ENCODE results near the gene ITPK1. TPM values are rescaled to one million over a fixed set of nuclear protein-coding genes. Genes with fewer than 3 reads are reported as not detected.

The ITPK1 gene
- total RNA-seq, 1 experiment from 2014 or later, result 88.6 TPM

DNA sequence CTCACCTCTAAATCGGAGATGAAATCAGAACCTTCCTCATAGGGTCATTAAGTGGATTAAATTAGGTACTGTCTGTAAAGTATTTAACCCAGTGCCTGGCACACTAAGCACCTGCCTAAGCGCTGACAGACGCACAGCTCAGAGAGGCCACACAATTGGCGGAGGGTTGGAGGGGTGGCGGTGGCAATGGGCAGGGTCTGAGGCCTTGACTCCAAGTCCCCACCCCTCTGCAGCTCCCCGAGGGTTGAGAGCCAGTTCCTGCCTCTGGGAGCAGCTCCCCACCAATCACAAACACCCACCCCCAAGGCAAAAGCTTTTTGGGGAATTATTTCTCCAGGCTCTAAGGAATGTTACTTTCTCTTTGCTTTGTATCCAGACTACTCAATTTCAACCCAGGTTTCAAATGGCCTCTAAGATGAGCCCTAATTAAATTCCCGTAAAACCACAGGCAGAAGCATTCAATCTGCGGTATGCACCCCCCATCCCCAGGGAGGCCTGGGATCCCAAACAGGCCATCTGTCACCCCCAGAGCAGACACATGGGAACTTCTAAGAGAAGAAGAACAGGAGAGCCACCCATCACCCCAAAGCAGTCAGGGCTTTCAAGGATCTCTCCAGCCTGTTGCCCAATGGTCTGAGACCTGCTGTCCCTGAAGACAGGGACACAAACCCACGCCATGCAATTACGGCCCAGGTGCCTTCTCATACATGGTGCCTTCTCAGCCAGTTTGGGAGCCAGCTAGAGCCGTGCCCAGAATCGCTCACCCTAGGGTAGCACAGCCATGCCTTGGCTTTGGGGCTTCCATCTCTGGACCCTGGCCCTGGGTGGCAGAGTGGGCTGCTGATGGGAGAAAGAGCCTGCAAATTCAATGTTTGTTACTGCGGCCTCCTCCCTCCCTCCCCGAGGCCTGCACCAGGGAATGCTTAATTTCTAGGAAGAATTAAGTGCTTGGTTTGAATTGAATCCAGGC lies 126.7 kb downstream of the ITPK1 start:
- BruUV-seq (replicated peaks), result no TSS peak
- intact Hi-C loops (cut with micrococcal nuclease; ENCODE audit: unreplicated experiment), result no loop called here
- no peak for TF ChIP-seq EZH2 (IDR thresholded peaks at IDR 0.05; ENCODE audit: low read depth)
- TF ChIP-seq, protein P1, sequence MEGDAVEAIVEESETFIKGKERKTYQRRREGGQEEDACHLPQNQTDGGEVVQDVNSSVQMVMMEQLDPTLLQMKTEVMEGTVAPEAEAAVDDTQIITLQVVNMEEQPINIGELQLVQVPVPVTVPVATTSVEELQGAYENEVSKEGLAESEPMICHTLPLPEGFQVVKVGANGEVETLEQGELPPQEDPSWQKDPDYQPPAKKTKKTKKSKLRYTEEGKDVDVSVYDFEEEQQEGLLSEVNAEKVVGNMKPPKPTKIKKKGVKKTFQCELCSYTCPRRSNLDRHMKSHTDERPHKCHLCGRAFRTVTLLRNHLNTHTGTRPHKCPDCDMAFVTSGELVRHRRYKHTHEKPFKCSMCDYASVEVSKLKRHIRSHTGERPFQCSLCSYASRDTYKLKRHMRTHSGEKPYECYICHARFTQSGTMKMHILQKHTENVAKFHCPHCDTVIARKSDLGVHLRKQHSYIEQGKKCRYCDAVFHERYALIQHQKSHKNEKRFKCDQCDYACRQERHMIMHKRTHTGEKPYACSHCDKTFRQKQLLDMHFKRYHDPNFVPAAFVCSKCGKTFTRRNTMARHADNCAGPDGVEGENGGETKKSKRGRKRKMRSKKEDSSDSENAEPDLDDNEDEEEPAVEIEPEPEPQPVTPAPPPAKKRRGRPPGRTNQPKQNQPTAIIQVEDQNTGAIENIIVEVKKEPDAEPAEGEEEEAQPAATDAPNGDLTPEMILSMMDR (conservative IDR thresholded peaks at IDR 0.05), result no peak
- Histone ChIP-seq H3K36me3 (ENCODE audit: low read depth) (no peaks in the 10 kb centered on the region), H3K79me2 (ENCODE audit: low read depth) (0 out of 2 replicates have a peak, but pooled peaks cover 2% of the 10 kb centered on the region), H3K9me2 (ENCODE audit: insufficient read depth) (no peaks in the 10 kb centered on the region), H2AFZ (no peak overlapping the region), H3K4me2 (no peak overlapping the region), H4K20me1 (ENCODE audit: insufficient read depth) (no peaks in the 10 kb centered on the region), H3F3A (ENCODE audit: insufficient read depth, low read depth) (no peaks in the 10 kb centered on the region), H3K27ac (no peak overlapping the region), H3K9me3 (ENCODE audit: insufficient read depth, low read depth) (no peaks in the 10 kb centered on the region), H3K4me1 (replicated peaks; ENCODE audit: insufficient read depth) (peaks cover 15% of the 10 kb centered on the region), H3K27me3 (ENCODE audit: insufficient read depth, low read depth) (no peaks in the 10 kb centered on the region), H3K4me3 (no peak overlapping the region)
- ChIA-PET POLR2A (ENCODE audit: unreplicated experiment) (interaction anchor here (0.7 kb wide), 1 partner anchor 71 kb away, joined by 4 read pairs; no protein-coding TSS in a partner anchor), CTCF (no interaction called here)
- no peak for DNase-seq

DNA sequence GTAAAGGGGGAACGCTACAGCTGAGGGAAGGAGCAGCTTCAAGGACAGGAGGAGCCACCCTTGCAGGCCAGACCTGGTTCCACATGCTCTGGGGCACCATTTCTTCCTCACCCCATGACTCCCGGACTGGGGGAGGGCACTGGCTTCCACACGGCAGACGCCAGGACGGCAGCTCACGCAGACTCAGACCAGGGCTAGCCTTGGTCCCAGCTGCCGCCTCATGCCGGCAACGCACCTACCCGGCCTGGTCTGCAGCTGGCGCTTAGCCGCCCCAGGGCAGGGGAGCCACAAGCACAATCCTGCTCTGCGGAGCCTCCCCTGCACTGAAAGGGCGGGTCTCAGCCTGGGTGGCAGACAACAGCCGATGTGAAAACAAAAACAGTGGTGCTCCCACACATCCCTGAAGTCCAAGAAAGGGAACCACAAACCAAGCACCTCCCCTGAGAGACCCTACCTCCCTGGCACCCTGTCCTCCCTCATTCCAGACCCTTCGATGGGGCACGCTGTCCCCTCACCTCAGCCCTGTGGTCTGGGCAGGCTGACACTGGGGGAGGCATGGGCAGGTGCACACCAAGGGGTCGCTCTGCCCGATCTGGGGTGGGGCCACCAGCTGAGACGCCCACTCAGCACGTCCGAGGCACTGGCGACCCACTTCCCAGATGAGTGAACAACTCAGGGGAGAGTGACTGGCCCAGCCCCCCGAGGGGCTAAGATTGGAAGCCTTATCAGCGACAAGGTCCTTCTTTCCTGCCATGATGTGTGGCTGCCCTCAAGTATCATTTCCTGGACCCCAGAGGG lies 127.8 kb downstream of the ITPK1 start:
- Histone ChIP-seq H3K36me3 (ENCODE audit: low read depth) (no peaks in the 10 kb centered on the region), H3K9me2 (ENCODE audit: insufficient read depth) (no peaks in the 10 kb centered on the region), H3K4me2 (no peak overlapping the region), H4K20me1 (ENCODE audit: insufficient read depth) (no peaks in the 10 kb centered on the region), H3K4me3 (no peak overlapping the region), H3K79me2 (ENCODE audit: low read depth) (0 out of 2 replicates have a peak, but pooled peaks cover 5% of the 10 kb centered on the region), H3F3A (ENCODE audit: insufficient read depth, low read depth) (no peaks in the 10 kb centered on the region), H3K27ac (no peak overlapping the region), H3K27me3 (ENCODE audit: insufficient read depth, low read depth) (no peaks in the 10 kb centered on the region), H2AFZ (no peak overlapping the region), H3K9me3 (ENCODE audit: insufficient read depth, low read depth) (no peaks in the 10 kb centered on the region), H3K4me1 (replicated peaks; ENCODE audit: insufficient read depth) (peaks cover 15% of the 10 kb centered on the region)
- no TSS peak for BruUV-seq (replicated peaks)
- TF ChIP-seq, protein P1 (conservative IDR thresholded peaks at IDR 0.05), result no peak
- no peak for TF ChIP-seq EZH2 (IDR thresholded peaks at IDR 0.05; ENCODE audit: low read depth)
- DNase-seq, result no peak
- ChIA-PET POLR2A (ENCODE audit: unreplicated experiment) (no interaction called here), CTCF (no interaction called here)
- intact Hi-C loops (cut with micrococcal nuclease; ENCODE audit: unreplicated experiment), result no loop called here

DNA sequence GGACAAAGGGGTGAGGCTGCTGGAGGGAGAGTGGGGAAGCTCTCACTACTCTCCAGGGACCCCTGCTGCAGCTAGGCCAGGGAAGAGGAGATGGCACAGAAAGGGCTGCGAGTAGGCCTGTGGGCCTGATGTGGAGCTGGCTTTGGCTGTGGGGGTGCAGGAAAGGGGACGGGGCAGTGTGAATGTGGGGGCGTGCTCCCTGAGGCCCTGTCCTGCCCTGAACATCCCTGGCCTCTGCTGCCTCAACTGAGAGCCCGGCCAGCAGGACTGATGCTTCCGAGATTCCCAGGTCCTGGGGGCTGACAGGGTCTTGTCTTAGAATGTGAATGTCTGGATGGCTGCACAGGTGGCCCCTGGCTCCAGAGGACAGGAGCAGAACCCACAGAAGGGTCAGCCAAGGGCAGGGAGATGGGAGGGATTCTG lies 128.6 kb downstream of the ITPK1 start:
- 0 out of 2 replicates have a peak, but pooled peaks cover 5% of the 10 kb centered on the region for H3K79me2 ChIP-seq (ENCODE audit: low read depth)
- H3K9me3 ChIP-seq (ENCODE audit: insufficient read depth, low read depth), result no peaks in the 10 kb centered on the region
- intact Hi-C loops (cut with micrococcal nuclease; ENCODE audit: unreplicated experiment), result no loop called here
- no peaks in the 10 kb centered on the region for H4K20me1 ChIP-seq (ENCODE audit: insufficient read depth)
- DNase-seq, result no peak
- ChIA-PET CTCF (no interaction called here), POLR2A (ENCODE audit: unreplicated experiment) (interaction anchor here (0.6 to 0.7 kb wide), 2 partner anchors 57 to 411 kb away, joined by 5 read pairs; no protein-coding TSS in a partner anchor)
- H3K4me2 ChIP-seq, result no peak overlapping the region
- BruUV-seq (replicated peaks), result no TSS peak
- TF ChIP-seq EZH2 (IDR thresholded peaks at IDR 0.05; ENCODE audit: low read depth), result no peak
- no peak overlapping the region for H2AFZ ChIP-seq
- no peak overlapping the region for H3K27ac ChIP-seq
- H3K9me2 ChIP-seq (ENCODE audit: insufficient read depth), result no peaks in the 10 kb centered on the region
- no peak overlapping the region for H3K4me3 ChIP-seq
- H3K4me1 ChIP-seq (replicated peaks; ENCODE audit: insufficient read depth), result peaks cover 15% of the 10 kb centered on the region
- H3F3A ChIP-seq (ENCODE audit: insufficient read depth, low read depth), result no peaks in the 10 kb centered on the region
- H3K36me3 ChIP-seq (ENCODE audit: low read depth), result no peaks in the 10 kb centered on the region; the same call in 1 of the 2 replicates
- no peaks in the 10 kb centered on the region for H3K27me3 ChIP-seq (ENCODE audit: insufficient read depth, low read depth)
